ENCODE data around the gene SDK1.
"Not testable (repeated sequence)": the region's sequence is repeated elsewhere in the genome, so short reads cannot be mapped to it uniquely, and the experiment has no call there.

SDK1 gene

DNA sequence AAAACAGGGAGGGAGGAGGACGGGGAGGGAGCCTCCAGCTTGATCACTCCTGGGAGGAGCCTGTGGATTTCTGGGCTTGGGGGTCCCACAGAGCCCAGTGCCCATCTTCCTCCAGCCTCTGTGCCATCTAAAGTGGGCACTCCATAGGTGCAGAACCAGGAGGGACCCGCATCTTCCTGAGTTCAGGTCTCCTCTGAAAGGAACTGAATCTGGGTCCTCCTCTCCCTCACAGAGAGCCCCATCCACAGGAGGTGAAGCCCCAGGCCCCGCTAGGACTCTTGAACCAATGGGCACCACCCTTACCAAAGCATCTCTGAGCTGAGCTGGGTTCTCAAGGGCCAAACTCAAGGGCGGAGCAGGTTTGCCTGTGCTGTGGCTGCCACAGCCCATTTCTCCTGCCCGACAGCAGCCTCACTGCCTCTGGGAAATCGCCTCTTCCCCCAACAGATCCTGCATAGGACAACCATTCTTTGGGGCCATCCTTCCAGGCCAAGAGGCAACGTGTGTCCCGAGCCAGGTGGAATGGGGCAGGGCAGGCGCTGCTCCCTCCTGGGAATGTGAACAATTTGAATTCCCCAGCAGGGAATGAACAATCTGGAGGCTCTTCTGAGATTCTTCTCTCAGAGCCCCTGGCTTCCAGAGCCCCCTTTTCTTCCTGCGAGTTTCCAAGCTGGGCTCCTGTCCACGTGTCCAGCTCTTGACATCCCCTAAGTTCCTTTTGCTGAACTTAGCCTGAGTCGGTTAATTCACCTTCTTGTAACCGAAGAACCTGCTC, 970.1 kb downstream of the SDK1 start:
- no peak for DNase-seq

DNA sequence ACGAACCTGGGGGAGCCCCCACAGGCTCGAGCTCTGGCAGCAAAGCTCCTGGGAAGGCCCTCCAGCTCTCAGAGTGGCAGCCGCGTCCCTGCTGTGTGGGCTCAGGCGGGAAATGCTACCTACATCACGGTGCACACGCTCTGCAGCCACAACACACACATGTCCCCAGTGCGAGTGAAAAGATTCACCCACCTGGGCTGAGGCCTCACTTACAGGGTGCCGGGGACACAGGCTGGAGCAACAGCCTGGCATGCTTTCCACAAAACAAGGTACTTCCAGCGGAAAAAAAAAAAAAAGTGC, 970.6 kb downstream of the SDK1 start:
- DNase-seq: no peak

DNA sequence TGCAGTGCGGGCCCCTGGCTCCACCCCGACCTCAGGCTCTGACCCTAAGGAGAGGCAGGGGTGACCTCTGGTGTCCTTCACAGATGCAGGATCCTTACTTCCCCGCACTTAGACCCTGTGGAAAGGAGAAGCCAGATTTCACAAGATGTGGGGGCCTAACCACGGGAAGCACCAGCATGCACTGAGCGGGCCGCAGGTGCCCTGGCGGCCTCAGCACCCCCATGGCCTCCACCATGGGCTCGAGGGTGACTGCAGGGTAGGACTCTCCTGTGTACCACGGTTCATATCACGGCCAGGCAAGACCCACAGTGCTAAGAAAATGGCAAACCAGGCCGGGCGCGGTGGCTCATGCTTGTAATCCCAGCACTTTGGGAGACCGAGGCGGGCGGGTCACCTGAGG, 971.1 kb downstream of the SDK1 start:
- no peak for DNase-seq

DNA sequence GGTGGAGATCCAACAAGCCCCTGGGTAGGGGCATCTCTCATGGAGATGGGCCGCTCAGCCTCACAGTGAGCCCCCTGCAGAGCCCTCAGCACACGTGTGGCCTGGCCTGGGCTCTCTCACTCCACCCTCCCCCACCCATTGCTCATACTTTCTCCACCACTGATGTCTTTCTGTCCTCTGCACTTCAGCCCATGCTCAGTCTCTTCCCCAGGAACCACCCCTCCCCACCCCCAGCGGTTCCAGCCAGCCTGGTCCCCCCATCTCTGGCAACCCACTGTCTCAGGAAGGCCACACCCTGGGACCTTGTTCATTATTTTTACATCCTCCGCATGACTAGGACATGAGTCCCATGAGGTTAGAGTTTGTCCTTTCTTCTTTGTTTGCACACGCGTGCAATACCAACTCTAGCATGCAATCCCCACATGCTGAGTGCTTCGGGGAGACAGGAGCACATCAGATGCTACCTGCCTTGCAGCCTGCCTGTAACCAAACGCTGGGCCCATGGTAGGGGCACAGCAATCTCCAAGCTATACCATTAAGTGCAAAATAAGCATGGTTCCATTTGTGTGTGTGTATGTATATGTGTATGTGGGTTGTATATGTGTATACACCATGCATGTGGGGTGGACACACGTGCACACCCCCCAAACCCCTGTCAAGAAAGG, 972.6 kb downstream of the SDK1 start:
- no peak for DNase-seq

DNA sequence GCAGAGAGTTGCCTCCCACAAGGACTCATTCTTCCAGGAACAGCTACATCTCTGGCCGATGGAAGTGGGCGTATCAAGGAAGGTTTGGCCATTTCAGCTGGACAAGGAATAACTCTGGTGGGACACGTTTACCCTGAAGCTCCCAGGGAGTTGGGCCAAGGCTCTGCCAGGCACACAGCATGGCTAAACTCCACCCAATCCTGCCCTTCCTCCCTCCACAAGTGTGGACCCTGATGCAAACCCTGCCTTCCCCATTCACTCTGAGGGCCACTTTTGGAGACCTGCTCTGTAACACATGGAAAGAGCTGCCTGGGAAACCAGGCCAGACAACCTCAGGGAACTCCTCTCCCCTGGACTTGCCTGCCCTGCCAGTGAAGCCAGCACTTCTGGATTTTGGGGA, 973.2 kb downstream of the SDK1 start:
- DNase-seq: no peak

DNA sequence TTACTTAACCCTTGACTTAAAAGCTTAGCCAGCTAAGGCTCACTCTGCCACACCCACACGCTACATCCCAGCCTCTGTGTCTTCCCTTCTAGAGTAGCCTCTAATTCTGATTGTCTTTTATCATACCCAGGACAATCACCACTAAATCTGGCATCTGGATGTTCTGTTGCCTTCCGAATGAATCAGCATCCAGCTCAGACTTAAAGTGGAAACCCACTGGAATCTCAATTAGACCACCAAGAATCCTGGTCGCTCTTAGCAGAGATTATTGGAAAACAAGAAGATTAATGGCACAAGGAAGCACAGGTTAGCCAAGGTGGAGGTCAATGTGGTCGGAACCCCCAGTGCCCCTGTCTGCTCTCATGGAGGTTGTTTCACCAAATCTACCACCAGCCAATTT, 976.9 kb downstream of the SDK1 start:
- DNase-seq: no peak

DNA sequence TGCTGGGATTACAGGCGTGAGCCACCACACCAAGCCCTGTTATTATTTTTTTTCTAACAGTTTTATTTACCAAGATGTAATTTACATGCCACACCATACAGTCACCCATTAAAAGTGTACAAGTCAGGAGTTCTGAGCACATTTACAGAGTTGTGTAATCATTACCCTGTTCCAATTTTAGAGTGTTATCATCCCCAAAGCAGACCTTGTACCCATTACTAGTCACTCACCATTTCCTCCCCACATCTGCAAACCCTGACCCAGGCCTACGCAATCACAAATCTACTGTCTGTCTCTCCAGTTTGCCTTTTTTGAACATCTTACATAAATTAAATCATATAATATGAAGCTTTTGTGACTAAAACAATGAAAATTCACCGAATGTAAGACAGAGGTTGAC, 978.2 kb downstream of the SDK1 start:
- no peak for DNase-seq

DNA sequence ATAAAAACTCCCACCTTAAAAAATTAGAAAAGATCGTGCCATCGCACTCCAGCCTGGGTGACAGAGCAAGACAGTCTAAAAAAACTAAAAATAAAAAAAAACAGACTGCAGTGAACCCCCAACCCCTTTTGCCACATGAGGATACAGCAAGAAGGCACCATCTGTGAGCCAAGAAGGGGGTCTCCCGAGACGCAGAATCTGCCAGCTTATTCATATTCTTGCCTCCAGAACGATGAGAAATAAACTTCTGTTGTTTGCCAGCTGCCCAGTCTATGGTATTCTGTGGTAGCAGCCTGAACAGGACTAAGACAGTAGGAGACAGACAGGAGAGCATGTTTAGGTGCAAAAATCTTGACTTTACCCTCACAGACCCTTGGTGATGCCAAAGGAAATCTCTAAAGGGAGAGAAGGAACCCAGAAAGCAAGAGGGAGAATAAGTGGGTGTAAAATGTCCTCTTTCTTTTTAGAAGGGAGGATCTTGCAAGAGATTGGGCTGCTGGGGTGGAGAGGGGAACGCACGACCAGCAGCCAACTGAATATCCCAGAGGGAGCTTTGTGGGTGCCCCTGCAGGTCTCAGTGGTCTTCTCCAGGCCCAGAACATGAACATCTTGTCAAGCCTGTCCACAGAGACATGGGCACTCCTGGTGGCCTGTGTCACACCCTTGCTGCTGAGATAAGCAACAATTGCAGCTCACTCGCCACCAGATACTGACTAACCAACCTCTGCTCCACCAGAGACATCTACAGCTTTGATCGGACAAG, 980.4 kb downstream of the SDK1 start:
- no peak for DNase-seq

DNA sequence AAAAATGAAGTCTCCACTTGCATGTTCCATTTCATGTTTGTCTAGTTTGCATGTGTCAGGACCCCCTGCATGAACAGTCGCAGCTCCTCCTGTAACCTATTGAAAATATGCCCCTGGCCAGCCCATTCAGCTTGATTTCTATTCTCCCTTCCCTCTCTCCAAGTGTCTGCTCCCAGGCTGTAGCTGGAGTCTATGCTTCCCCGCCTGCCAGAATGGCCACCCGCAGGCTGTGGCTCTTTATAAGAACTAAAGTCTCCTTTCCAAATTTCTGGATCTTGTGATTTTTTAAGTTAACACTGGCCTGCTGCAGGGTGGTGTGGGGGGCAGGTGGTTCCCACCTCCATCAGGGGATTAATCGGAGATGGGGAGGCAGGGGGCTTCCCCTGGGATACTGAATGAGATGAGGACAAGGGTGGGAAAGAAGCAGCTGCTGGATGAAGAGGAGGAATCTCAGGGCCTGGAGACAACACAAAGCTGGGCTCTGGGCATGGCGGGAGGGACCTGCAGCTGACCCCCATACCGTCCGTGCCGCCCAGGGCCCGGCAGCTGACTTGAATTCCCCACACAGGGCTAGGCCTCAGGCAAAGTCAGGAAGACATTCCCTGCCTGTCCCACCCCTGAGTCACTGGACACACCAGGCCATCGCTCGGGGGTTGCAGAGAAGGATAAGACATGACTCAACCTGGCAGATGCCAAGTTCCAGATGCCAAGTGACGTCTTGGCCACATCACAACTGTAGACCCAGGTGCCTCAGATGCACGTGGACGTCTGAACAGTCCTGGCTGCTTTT, 981.6 kb downstream of the SDK1 start:
- no peak for DNase-seq

DNA sequence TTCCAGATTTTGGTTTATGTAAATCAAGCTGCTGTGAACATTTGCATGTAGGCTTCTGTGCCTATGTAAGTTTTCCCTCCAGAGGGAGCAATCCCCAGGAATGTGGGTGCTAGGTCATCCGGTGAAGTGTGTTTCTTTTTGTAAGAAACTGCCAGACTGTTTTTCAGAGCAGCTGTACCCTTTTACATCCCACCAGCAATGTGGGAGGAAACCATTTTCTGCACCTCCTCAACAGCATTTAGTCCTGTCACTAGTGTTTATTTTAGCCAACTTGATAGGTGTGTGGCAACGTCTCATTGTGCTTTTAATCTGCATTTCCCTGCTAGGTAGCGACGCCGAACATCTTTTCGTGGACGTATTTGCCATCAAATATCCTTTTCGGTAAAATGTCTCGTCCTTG, 985.3 kb downstream of the SDK1 start:
- no peak for DNase-seq

DNA sequence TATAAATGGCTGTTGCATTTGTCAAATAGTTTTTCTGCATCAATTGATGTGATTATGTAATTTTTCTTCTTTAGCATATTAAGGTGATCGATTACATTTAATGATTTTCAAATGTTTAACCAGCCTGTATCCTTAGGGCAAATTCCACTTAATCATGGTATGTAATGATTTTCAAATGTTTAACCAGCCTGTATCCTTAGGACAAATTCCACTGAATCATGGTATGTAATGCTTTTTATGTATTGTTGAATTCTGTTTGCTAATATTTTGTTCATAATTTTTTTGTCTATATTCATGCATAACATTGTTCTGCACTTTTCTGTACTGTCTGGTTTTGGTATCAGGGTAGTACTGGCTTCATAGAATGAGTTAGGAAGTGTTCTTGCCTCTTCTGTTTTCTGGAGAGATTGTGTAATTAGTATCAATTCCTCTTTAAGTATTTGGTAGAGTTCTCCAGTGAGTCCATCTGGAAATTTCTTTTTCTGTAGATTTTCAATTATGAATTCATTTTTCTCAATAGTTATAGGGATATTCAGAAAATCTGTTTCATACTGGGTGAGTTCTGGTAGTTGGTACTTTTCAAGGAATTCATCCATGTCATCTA, 987.8 kb downstream of the SDK1 start:
- DNase-seq: no peak

DNA sequence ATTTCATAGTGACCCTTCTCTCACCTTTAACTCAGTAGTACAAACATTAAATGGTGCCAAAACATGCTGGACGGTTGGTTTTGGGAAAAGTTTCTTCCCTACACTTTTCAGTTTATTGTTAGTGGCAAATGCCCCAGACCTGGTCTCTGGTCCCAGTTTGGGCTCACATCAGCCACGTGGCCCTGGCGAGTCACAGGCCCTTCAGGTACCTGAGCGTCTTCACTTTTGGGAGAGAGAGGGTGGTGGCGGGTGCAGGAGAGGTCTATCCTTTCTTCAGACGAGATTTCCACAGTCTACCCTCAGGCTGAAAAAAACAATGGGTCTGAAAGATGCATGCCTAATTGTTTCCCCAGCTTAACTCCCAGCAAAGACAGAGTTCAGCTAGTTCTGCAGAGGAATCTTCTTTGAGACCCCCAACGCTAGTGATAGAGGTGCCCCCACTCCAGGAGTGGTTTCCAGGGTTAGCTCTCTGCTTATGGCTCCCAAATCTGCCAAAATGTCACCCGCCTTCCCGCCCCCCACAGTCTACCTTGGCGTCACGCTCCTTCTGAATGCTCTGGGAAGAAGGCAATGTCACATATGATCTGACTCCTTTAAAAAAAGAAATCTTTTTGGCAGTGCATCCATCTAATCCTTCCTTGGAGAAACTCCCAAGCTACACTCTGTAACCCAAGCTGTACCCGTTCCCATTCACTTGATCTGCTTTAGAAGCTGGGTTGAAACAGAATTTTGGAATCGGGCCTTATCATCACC, 996.3 kb downstream of the SDK1 start:
- no peak for DNase-seq

DNA sequence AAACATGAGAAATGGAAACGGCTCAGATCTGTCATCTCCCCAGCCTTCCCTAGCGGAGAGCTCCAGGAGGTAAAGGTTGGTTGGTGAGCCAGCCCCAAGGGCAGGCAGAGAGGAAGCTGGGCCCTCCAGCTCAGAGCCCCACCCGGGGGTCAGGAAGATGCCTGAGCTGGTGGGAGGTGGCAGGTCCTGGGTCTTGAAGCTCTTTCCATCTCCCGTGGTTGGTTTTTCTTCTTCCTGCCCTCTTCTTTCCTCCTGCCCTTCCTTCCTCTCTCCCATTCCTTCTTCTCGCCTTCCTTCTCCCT, 996.8 kb downstream of the SDK1 start:
- DNase-seq: no peak

DNA sequence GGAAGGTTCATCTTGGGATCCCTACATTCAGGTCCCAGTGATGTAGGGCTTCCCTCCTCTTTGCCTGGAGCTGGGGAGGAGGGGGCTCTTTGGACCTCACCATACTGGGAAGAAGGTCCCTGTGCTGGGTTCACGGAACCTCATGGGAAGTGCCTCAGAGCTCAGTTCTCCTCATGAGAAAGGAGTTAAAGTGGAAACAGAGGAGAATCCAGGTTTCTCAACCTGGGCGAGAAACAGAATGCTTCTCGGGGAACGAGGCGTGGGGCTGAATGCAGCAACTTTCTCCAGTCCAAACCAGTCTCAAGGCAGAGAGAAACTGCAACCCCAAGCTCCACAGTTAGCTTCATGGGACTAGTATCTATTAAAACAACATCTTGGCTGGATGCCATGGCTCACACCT, 998.4 kb downstream of the SDK1 start:
- DNase-seq: no peak

DNA sequence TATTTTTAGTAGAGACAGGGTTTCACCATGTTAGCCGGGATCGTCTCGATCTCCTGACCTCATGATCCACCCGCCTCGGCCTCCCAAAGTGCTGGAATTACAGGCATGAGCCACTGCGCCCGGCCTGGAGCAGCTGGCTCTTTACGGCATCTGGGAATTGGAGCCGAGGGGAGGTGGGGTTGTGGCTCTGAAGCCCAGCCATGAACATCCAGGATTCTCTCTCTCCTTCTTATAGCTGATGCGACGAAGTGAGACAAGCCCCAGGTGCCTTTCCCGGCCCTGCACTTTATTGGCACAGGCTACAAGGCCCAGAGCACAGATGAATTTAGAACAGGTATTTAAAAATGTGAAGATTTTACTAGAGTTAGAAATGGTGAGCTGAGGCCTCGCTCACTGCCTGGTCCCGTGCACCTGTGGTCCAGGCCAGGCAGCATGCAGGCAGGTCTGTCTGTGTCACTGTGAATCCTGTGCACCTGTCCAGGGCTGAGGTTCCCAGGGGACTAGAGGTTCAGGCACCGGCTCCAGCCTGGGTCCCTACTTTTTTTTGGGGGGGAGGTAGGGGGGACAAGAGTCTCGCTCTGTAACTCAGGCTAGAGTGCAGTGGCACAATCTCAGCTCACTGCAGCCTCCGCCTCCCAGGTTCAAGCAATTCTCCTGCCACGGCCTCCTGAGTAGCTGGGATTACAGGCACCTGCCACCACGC, 1001.3 kb downstream of the SDK1 start:
- DNase-seq: no peak

DNA sequence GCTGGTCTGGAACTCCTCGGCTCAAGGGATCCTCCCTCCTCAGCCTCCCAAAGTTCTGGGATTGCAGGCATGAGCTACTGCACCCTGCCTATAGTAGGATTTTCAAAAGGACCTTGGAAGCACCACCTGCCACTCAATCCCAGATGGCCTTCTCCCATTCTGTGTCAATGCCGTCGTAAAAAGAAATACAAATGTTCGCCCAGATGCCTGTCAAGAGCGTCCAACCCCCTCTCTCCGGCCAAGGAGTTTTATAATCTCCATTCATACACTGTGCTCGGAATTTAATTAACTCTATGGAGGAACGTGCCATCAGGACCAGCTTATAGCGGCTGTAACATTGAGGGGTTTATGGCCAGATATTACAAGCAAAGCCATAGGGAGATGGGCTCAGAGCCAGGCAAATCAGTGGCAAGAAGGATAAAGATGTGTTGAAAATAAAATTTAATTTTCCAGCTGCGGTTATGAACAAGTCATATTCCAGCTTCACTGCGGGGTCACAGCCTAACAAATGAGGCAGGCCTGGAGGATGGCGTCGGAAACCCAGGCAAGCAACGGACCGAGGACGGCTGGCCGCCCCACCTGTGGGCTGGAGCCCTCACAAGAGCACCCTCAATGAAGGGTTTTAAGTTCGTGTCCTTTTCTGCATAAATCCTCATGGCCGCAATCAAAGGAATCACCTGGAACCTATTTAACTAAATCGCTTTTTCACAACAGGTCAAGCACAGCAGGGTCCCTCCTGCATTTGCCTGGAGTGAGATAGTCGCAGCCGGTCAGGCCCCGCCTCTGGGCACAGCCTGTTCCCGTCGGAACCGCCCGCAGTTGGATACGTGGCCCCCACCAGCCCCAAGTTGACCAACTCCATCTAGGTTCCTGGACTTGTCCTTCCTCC, 1006.5 kb downstream of the SDK1 start:
- DNase-seq: no peak

DNA sequence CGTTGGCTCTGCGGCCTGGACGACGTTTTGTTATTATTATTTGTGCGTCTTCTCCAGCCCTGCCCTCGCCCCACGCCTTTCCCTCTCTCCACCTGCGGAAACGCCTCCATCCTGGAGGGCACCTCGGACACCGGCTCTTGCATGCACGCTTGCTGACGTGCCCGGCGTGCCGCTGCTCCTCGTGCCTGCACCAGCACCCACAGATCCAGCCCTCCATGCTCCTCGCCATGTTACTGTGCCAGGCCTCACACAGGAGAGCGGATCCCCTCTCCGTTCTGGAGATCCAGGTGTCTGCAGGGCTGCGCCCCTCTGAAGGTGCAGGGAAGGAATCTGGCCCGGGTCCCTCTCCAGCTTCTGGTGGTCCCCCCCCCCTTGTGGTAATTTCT, 1007.1 kb downstream of the SDK1 start:
- DNase-seq: no peak

DNA sequence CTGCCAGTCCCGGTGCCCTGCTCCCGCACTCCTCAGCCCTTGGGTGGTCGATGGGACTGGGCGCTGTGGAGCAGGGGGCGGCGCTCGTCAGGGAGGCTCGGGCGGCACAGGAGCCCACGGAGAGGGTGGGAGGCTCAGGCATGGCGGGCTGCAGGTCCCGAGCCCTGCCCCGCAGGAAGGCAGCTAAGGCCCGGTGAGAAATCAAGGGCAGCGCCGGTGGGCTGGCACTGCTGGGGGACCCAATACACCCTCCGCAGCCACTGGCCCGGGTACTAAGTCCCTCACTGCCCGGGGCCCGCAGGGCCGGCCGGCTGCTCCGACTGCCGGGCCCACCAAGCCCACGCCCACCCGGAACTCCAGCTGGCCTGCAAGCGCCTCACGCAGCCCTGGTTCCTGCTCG, 1012.9 kb downstream of the SDK1 start:
- DNase-seq: not testable (repeated sequence)

DNA sequence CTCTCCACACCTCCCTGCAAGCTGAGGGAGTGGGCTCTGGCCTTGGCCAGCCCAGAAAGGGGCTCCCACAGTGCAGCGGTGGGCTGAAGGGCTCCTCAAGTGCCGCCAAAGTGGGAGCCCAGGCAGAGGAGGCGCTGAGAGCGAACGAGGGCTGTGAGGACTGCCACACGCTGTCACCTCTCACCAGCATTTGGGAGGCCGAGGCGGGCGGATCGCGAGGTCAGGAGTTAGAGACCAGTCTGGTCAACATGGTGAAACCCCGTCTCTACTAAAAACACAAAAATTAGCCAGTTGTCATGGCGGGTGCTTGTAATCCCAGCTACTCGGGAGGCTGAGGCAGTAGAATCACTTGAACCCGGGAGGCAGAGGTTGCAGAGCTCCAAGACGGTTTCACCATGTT, 1013.3 kb downstream of the SDK1 start:
- not testable (repeated sequence) for DNase-seq

All from NCI-H446 treated with DMSO at 0.1 percent for 48 hours (cell line).